Neuron (in vitro differentiated cells): ENCODE data around the gene NFRKB.

Experiments used
- H2AFZ ChIP-seq: one replicate; pipeline ENCODE4 v1.6.1; 2013; ENCODE audit warnings: low read depth, mild to moderate bottlenecking, inconsistent platforms, low read length, moderate library complexity
- H3K27me3 ChIP-seq: one replicate; pipeline ENCODE4 v1.6.1; 2013; ENCODE audit warnings: low read length; ENCODE audit not compliant: insufficient read depth
- H3K36me3 ChIP-seq: one replicate; pipeline ENCODE4 v1.6.1; 2013; ENCODE audit warnings: low read length; ENCODE audit not compliant: insufficient read depth
- H3K4me1 ChIP-seq: one replicate; pipeline ENCODE4 v1.6.1; 2013; ENCODE audit warnings: low read length; ENCODE audit not compliant: insufficient read depth
- H3K4me3 ChIP-seq: 2 replicates; pipeline ENCODE4 v1.5.1; 2013; ENCODE audit warnings: mild to moderate bottlenecking, low read length, moderate library complexity
- H3K9me3 ChIP-seq: one replicate; pipeline ENCODE4 v1.6.1; 2013; ENCODE audit warnings: low read length

NFRKB gene

DNA sequence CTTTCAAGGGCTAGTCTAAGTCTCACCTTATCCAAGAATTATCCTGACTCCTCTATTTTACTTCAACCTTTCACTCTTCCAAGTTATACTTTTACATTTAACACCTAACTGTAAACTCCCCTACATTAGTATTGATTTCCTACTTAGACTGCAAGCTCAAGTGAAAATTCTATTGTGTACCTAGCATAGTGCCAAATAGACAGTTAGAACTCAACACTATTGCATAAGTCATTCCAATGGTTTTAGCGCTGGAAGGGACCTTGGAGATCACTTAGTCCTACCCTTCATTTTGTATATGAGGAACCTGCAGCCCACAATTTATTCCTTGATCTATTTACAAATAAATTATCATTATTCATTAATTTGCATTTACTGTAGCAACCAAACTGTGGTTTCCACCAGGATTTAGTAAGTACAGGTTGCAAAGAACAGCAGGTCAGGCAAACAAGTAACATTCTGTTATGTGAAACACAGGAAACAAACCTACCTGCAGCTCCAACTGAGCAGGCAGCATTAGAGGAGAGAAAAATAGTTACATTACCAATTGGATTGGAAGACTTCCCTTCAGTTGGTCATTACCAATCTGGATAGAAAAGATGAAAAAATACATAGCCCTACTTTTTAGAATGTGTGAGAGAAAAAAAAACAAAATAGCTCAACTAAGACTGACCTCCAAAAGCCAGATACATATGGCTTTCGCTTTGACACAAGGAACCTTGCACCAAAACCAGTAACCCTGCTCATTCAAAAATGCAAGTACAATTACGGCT, 33.7 kb upstream of the NFRKB start:
- Histone ChIP-seq H3K4me1 (no peaks in the 10 kb centered on the region), H3K36me3 (peaks cover 12% of the 10 kb centered on the region), H2AFZ (no peak overlapping the region), H3K4me3 (no peak overlapping the region), H3K9me3 (no peaks in the 10 kb centered on the region), H3K27me3 (no peaks in the 10 kb centered on the region)

DNA sequence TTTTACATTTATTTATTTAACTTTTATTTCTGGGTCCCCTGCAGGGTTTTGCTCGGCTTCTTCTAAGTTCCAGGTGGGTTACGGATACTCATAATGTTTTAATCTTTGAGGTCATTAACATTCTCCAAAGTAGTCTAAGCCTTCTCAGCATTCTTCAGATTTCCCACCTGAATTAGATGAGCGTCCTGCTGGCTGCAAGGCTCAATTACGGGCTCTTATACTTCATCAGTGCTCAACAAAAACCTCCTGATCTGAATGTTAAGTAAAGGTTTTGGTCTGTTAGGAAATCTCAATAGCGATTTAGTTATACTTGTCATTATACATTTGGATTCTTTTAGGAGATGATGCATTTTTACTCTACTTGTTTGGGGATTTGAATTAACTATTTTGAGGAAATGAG, 27.3 kb upstream of the NFRKB start:
- Histone ChIP-seq H2AFZ (no peak overlapping the region), H3K36me3 (peaks cover 6% of the 10 kb centered on the region), H3K4me3 (no peak overlapping the region), H3K9me3 (no peaks in the 10 kb centered on the region), H3K27me3 (no peaks in the 10 kb centered on the region), H3K4me1 (no peaks in the 10 kb centered on the region)

GRCh38 chr11:129918361-129918760, 23.0 kb upstream of the NFRKB start:
- Histone ChIP-seq H3K4me3 (no peak overlapping the region), H3K27me3 (no peaks in the 10 kb centered on the region), H2AFZ (no peak overlapping the region), H3K4me1 (no peaks in the 10 kb centered on the region), H3K9me3 (no peaks in the 10 kb centered on the region), H3K36me3 (peaks cover 36% of the 10 kb centered on the region)

DNA sequence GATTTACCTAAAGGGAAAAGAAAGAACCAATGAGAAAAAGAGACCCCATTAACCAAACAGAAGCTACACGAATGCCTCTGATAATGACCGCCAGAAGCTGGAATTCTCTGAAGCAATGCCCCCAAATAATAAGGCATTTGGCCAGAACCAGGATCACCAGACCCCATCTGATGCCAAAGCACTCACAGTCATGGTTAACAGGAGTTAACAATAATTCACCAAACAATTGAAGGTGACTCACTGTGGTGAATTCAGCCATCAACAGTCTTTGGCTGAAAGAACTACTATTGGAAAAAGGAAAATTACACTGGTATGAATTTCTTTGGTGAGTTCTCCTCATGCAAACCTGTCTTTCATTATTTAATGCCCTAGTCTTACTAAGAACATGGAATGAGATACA, 21.9 kb upstream of the NFRKB start:
- Histone ChIP-seq H2AFZ (no peak overlapping the region), H3K4me3 (no peak overlapping the region), H3K9me3 (no peaks in the 10 kb centered on the region), H3K27me3 (no peaks in the 10 kb centered on the region), H3K4me1 (no peaks in the 10 kb centered on the region), H3K36me3 (peaks cover 38% of the 10 kb centered on the region)

GRCh38 chr11:129911298-129911697, 15.9 kb upstream of the NFRKB start:
- H2AFZ ChIP-seq: no peak overlapping the region
- H3K36me3 ChIP-seq: peaks cover 43% of the 10 kb centered on the region
- no peak overlapping the region for H3K4me3 ChIP-seq
- H3K27me3 ChIP-seq: no peaks in the 10 kb centered on the region
- no peaks in the 10 kb centered on the region for H3K4me1 ChIP-seq
- H3K9me3 ChIP-seq: no peaks in the 10 kb centered on the region

DNA sequence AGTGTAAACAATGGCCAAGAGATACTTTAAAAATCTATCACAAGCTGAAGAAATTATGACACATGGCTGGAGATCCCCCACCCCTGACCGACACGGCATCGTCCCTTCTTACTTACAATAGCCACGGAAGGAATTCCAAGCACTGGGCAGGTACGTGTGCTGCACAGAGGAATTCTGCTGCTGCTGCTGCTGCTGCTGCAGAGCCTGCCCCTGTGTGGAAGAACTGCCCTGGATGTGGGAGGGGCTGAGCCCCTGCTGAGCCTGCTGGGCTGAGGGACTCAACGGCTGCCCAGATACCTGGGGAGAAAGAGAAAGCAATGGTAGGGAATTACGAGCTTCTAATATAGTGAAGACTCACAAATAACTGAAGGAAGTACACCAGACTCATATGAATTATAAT, 15.0 kb upstream of the NFRKB start:
- Histone ChIP-seq H2AFZ (no peak overlapping the region), H3K4me3 (no peak overlapping the region), H3K9me3 (no peaks in the 10 kb centered on the region), H3K36me3 (peaks cover 39% of the 10 kb centered on the region), H3K27me3 (no peaks in the 10 kb centered on the region), H3K4me1 (no peaks in the 10 kb centered on the region)

- Histone ChIP-seq H3K4me1 (no peaks in the 10 kb centered on the region), H3K9me3 (no peaks in the 10 kb centered on the region), H3K36me3 (peaks cover 34% of the 10 kb centered on the region), H2AFZ (no peak overlapping the region), H3K4me3 (no peak overlapping the region), H3K27me3 (no peaks in the 10 kb centered on the region)
Observed at GRCh38 chr11:129905402-129905801, 10.0 kb upstream of the NFRKB start.

DNA sequence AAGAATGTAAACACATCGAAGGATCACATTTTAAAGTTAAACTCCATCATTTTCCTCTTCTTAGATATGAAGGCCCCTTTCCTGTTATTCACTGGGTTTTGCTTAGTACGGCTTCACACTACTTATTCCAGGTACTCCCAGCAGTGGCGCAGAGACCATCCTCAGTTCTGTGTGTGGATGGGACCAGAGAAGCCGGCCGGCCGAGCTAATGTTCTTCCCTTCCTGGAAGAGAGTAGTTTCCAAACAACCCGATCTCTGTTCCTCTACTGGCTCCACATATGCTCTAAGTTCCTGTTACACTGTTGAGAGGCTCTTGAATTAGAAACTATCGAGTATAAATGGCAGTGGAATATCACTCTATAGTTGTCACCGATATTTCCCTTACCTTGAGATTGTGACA, 684 bp upstream of the NFRKB start:
- peaks cover 27% of the 10 kb centered on the region for H3K36me3 ChIP-seq
- peak overlapping the region; percentile 88 for H2AFZ ChIP-seq
- peaks cover 11% of the 10 kb centered on the region for H3K4me1 ChIP-seq
- peak overlapping the region; percentile 98 for H3K4me3 ChIP-seq
- no peaks in the 10 kb centered on the region for H3K27me3 ChIP-seq
- H3K9me3 ChIP-seq: no peaks in the 10 kb centered on the region

DNA sequence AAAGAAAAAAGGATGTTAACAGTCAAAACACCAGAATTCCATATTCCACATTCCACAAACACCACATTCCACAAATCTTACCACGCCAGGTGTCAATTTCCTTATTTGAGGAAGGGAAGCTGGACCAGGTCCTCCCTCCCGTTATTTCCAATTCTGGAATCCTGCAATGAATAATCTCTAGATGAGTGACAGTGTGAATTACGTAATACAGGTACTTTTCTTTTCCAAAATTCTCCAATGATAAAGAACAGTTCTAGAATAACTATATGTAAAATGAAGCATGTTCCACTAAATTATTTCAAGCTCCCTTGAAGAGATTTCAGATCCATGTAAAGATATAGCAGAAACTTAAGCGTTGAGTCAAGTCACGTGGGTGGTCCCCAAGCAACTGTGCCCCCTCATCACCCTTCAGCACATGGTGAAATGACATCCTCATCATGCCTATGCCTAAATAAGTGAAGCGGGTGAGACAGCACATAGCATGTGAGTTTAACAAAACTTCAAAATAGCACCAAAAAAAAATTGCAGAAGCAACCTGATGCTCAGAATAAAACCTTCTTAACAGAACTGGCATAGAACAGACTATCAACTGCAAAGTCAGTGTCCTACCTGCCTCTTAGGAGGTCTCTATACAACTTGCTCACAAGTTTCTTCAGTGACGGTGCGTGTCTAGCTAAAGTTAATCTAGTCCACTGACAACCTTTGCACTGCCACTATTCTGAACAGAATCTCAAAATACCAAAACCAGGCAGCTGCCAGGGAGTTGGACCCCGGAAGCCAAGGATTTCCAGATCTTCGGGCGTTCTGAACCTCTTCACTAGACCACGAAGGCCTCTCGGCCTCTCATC, 876 bp downstream of the NFRKB start:
- peak overlapping the region; percentile 98 for H3K4me3 ChIP-seq
- H3K27me3 ChIP-seq: no peaks in the 10 kb centered on the region
- H3K36me3 ChIP-seq: peaks cover 42% of the 10 kb centered on the region

GRCh38 chr11:129888451-129888850, 6.9 kb downstream of the NFRKB start:
- Histone ChIP-seq H3K4me3 (no peak overlapping the region), H2AFZ (no peak overlapping the region), H3K36me3 (peaks cover 94% of the 10 kb centered on the region), H3K4me1 (no peaks in the 10 kb centered on the region), H3K27me3 (no peaks in the 10 kb centered on the region), H3K9me3 (no peaks in the 10 kb centered on the region)

More for the DNA sequence above, 876 bp downstream of the NFRKB start:
- Histone ChIP-seq H3K9me3 (no peaks in the 10 kb centered on the region), H3K4me1 (peaks cover 11% of the 10 kb centered on the region), H2AFZ (peak overlapping the region; percentile 88)

DNA sequence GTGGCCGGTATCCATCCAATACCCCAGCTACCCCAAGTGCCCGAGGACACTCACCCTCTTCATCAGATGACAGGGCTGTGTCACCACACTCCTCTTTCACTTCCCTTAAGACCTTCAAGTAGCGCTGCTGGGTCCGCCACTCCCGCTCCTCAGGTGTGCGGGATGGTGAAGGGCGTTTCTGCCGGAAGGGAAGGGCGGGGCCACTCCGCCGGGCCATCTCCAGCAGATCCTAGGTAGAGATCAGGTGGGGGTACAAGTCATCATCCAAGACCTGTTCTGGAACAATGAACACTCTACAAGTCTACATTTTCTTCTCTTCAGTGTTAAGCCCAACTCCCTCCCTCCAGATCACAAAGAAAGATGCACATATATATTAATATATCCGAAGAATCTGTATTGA, 10.0 kb downstream of the NFRKB start:
- peaks cover 96% of the 10 kb centered on the region for H3K36me3 ChIP-seq
- no peak overlapping the region for H2AFZ ChIP-seq
- no peaks in the 10 kb centered on the region for H3K4me1 ChIP-seq
- H3K27me3 ChIP-seq: no peaks in the 10 kb centered on the region
- H3K4me3 ChIP-seq: no peak overlapping the region
- no peaks in the 10 kb centered on the region for H3K9me3 ChIP-seq

DNA sequence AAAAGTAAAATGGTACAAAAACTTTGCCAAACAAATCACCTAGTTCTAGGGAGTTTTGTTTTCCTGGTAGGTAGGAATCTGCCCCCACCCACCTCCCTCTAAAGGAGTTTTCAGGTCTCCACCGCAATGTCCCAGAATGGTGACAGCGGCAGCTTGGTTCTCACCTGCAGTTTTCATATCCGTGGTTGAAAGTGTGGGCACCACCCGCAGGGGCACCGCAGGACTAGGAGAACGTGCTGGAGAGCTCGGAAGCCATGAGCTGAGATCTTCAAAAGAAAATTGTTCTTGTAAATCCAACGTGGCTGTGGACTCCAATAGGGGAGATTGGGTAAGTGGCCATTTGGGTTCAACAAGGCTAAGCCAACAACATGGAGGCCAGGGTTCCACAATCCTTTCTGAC, 10.8 kb downstream of the NFRKB start:
- no peaks in the 10 kb centered on the region for H3K4me1 ChIP-seq
- H3K9me3 ChIP-seq: no peaks in the 10 kb centered on the region
- H3K4me3 ChIP-seq: no peak overlapping the region
- H3K36me3 ChIP-seq: peaks cover 91% of the 10 kb centered on the region
- H2AFZ ChIP-seq: no peak overlapping the region
- H3K27me3 ChIP-seq: no peaks in the 10 kb centered on the region

DNA sequence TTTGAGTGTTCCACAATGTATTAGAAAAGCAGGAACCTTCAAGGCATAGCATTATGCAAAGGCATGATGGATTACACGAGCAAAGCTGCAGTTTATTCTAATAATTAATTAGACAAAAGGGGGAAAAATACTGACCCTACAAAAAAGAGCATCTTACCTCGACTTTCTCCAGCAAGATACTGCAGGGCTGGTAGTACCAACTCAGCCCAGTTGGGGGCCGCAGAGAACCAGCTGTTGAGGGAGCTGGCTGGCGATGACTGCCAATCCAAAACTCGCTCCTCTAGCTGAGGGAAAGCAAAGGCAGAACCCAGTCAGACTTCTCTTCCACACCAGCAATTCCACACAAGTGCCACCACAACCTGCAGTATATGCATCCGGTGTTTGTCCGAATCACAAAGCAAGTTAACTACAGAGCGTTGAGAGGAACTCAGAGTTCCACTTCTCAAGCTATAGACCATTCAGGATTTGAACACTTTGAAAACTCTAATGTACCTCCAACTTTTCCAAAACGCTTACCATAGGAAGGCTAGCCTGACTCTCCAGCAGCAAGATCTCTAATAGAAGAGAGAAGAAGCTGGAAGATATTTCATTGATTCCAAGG, 13.7 kb downstream of the NFRKB start:
- peaks cover 92% of the 10 kb centered on the region for H3K36me3 ChIP-seq
- no peaks in the 10 kb centered on the region for H3K27me3 ChIP-seq
- no peaks in the 10 kb centered on the region for H3K4me1 ChIP-seq
- H3K4me3 ChIP-seq: no peak overlapping the region
- H3K9me3 ChIP-seq: no peaks in the 10 kb centered on the region
- H2AFZ ChIP-seq: no peak overlapping the region
